B cell (primary cell): ENCODE results near the gene ABR.

ENCODE experiments used
- CTCF ChIP-seq: fragments of 200-600 bp; IDR thresholded peaks from one replicate; pipeline ENCODE4 v1.8.0; 2022; ENCODE audit warnings: antibody characterized with exemption, mild to moderate bottlenecking
- EZH2 ChIP-seq: IDR thresholded peaks from 2 replicates; pipeline ENCODE4 v1.6.1; 2012; ENCODE audit warnings: borderline replicate concordance, low read depth, mild to moderate bottlenecking, moderate library complexity, low read length; ENCODE audit not compliant: insufficient read depth, poor library complexity, severe bottlenecking

GRCh38 chr17:1227365-1227764, 47.6 kb upstream of the ABR start:
- TF ChIP-seq CTCF (no peak), EZH2 (no peak)
